Mesothelial cell of epicardium (in vitro differentiated cells): ENCODE results near the gene APIP. TPM values are rescaled to one million over a fixed set of nuclear protein-coding genes. Genes with fewer than 3 reads are reported as not detected.

Experiments
- DNase-seq, 2 experiments: peaks; one replicate each; pipeline ENCODE4 v3.0.0; 2021; ENCODE audit warnings: low spot score in 2 of 2; ENCODE audit not compliant: unreplicated experiment in 2 of 2
- H3K27ac Mint-ChIP-seq: 2 replicates; pipeline ENCODE4 v1.8.0; 2021; ENCODE audit warnings: mixed read lengths
- H3K27me3 Mint-ChIP-seq: 2 replicates; pipeline ENCODE4 v1.8.0; 2021; ENCODE audit warnings: low read depth, mixed read lengths
- H3K36me3 Mint-ChIP-seq: 2 replicates; pipeline ENCODE4 v1.8.0; 2021; ENCODE audit warnings: mixed read lengths
- H3K4me1 Mint-ChIP-seq: 2 replicates; pipeline ENCODE4 v1.8.0; 2021; ENCODE audit warnings: mixed read lengths
- H3K4me3 Mint-ChIP-seq: 2 replicates; pipeline ENCODE4 v1.8.0; 2021; ENCODE audit warnings: mild to moderate bottlenecking, moderate library complexity, mixed read lengths
- H3K9me3 Mint-ChIP-seq: 2 replicates; pipeline ENCODE4 v1.8.0; 2021; ENCODE audit warnings: mixed read lengths
- total RNA-seq: library from RNA; stranded (reverse); gene quantifications from 3 replicates; pipeline ENCODE4 v1.2.1, GENCODE V29; 2021
- TF ChIP-seq, protein P1 (sequence below): fragments of 200-600 bp; sonication (generic); IDR thresholded peaks from one replicate; pipeline ENCODE4 v1.5.0; 2021; ENCODE audit warnings: antibody characterized with exemption; ENCODE audit not compliant: unreplicated experiment

Gene APIP
- total RNA-seq, 1 donor from 2014 or later = 22.9 TPM

DNA sequence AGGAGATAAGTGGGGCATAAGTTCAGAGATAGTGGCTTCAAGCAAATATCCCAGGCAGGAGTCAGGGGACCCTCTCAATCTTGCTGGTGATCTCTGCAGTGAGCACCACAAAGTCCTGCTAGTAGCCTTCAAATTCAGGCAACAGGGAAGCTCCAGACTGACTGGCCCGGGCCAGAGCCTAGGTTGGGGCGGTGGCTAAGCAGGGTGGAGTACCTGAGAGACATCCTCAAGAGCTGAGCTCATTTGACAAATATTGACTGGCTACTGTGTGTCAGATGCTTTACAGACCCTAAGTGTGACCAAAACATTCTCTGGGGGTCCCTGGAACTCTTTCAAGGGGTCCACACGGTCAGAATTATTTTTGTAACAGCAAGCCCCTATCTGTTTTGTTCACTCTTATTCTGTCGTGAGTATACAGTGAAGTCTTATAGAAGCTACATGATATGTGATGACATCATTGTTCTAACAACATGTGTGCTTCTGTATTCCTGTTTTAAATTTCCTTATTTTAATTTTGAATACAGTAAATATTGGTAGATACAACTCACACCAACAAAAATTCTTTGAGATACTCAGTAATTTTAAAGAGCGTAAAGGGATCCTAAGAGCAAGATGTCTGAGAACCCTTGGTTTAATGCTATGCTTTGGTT is 71.6 kb downstream of the APIP start:
- Mint-ChIP-seq H3K4me1 (no peaks in the 10 kb centered on the region), H3K4me3 (no peak overlapping the region), H3K9me3 (no peaks in the 10 kb centered on the region), H3K27ac (no peak overlapping the region), H3K36me3 (peaks cover 12% of the 10 kb centered on the region), H3K27me3 (no peaks in the 10 kb centered on the region)
- no peak for DNase-seq
- TF ChIP-seq, protein P1, sequence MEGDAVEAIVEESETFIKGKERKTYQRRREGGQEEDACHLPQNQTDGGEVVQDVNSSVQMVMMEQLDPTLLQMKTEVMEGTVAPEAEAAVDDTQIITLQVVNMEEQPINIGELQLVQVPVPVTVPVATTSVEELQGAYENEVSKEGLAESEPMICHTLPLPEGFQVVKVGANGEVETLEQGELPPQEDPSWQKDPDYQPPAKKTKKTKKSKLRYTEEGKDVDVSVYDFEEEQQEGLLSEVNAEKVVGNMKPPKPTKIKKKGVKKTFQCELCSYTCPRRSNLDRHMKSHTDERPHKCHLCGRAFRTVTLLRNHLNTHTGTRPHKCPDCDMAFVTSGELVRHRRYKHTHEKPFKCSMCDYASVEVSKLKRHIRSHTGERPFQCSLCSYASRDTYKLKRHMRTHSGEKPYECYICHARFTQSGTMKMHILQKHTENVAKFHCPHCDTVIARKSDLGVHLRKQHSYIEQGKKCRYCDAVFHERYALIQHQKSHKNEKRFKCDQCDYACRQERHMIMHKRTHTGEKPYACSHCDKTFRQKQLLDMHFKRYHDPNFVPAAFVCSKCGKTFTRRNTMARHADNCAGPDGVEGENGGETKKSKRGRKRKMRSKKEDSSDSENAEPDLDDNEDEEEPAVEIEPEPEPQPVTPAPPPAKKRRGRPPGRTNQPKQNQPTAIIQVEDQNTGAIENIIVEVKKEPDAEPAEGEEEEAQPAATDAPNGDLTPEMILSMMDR = no peak

DNA sequence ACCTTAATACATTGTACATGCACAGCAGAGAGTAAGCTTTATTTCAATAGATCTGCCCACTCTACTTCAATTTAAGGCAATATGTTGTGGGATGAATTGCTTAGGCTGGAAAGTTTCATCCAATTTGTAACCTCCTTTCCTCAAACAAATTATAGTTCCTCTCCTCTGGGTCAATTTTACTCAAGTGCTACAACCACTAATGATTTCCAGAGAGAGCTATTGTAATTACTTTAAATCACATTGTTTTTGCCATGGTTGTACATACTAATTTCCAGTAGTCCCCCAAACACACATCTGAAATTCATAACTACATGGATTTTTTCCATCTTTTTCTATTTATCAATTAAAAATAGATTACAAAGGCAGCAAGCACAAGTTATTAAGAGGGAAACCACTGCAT is 72.9 kb downstream of the APIP start:
- peaks cover 7% of the 10 kb centered on the region for H3K36me3 Mint-ChIP-seq
- no peaks in the 10 kb centered on the region for H3K9me3 Mint-ChIP-seq

DNA sequence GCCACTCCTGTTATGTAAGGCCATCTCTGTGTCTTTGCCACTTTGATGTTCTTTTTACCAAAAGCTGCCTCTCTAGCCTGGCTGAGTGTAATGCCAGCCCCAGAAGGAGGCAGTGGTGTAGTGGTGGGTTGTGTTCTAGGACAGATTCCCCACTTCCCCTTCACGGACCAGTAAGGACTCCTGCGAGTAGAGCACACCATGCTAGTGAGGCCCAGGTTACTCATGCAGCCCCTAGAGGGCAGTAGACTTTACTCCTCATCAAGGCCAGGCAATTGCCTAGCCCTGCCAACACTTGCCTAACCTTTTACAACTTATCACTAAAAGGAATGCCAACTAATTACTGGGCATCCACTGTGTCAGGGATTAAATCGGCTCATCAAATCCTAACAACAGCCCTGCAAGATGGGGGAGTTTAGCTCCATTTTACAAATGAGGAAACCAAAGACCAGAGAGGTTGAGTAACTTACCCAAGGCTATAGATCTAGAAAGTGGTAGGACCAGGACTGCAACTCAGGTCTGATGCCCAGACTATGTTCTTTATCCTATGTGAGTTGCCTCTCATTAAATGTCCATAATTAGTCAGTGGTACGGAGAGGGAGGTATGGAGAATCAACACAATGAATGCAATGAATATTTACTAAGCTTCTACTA is 75.3 kb downstream of the APIP start:
- no peak overlapping the region for H3K27ac Mint-ChIP-seq
- no peak for DNase-seq

More for the DNA sequence above, 72.9 kb downstream of the APIP start:
- Mint-ChIP-seq H3K27ac (no peak overlapping the region), H3K4me1 (no peaks in the 10 kb centered on the region), H3K27me3 (no peaks in the 10 kb centered on the region), H3K4me3 (no peak overlapping the region)
- TF ChIP-seq, protein P1 = no peak
- DNase-seq = no peak

DNA sequence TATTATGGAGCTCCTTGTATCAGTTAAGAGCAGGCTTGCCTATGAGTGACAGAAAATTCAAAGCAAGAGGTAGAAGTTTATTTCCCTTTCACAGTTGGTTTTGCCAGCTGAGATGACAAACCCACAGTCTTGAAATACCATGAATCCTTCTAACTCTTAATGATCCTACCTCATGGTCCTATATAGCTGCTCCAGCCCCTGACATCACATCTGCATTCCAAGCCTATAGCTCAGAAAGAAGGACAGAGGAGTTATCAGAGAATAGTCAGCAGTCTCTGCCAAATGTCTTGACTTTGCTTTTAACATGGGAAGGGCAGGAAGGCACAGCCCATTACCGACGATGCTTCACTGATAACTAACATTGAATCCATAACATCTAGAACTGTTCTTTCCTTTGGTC is 76.2 kb downstream of the APIP start:
- no peaks in the 10 kb centered on the region for H3K27me3 Mint-ChIP-seq
- no peak for DNase-seq
- H3K36me3 Mint-ChIP-seq = peaks cover 5% of the 10 kb centered on the region
- H3K27ac Mint-ChIP-seq = no peak overlapping the region
- H3K4me3 Mint-ChIP-seq = no peak overlapping the region
- TF ChIP-seq, protein P1 = no peak
- no peaks in the 10 kb centered on the region for H3K4me1 Mint-ChIP-seq
- no peaks in the 10 kb centered on the region for H3K9me3 Mint-ChIP-seq

More for the DNA sequence above, 75.3 kb downstream of the APIP start:
- Mint-ChIP-seq H3K27me3 (no peaks in the 10 kb centered on the region), H3K4me1 (no peaks in the 10 kb centered on the region), H3K9me3 (no peaks in the 10 kb centered on the region), H3K36me3 (peaks cover 3% of the 10 kb centered on the region), H3K4me3 (no peak overlapping the region)
- TF ChIP-seq, protein P1 = no peak

DNA sequence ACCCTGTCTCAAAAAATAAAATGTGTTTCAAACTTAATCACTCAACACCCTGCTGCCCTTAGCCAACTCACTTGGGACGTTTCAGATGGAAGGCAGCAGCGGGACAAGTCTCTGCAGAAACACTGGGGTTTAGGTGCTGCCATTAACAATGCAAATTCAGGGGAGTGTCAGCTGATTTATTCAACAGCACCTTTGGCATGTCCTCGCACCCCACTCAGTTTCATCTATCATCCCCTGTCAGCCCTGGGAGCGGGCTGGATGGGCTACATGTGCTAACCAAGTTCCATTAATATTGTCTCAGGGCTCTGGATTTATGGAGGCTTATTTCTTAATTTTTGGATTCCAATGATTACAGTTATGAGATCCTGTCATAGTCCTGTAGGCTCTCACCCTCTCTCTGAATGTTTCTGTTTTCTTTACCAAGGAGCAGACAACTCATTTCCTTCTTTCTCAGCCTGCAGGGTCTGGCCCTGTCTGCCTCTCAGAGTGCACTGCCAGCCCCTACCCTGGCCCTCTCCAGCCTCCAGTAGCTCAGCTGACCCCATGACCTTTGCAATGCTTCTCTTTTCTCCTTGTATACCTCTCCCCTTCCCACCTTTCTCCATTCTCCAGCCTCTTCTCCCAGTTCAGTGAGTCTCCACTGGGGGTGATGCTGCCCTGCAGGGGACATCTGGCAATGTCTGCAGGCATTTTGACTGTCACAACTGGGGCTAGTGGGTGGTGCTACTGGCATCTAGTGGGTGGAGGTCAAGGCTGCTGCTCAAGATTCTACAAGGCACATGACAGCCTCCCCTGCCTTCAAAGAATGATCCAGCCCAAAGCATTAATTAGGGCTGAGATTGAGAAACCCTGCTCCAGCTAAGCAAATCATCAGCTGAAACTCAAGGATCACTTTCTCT is 79.0 kb downstream of the APIP start:
- Mint-ChIP-seq H3K4me3 (no peak overlapping the region), H3K27me3 (no peaks in the 10 kb centered on the region), H3K4me1 (no peaks in the 10 kb centered on the region), H3K27ac (no peak overlapping the region), H3K36me3 (peaks cover 7% of the 10 kb centered on the region), H3K9me3 (no peaks in the 10 kb centered on the region)
- no peak for DNase-seq
- TF ChIP-seq, protein P1 = no peak
